GM19025 (cell line): ENCODE measurements around the gene CACNA1C.
A peak's percentile ranks its signal among the peaks of the same experiment; 100 is the strongest.
"Not testable (repeated sequence)": the region's sequence is repeated elsewhere in the genome, so short reads cannot be mapped to it uniquely, and the experiment has no call there.

Experiments
- ATAC-seq: cut with Tn5 transposase; IDR thresholded peaks from one replicate; pipeline ENCODE4 v1.9.1; 2021; ENCODE audit warnings: mild to moderate bottlenecking, low read depth, moderate library complexity; ENCODE audit not compliant: unreplicated experiment

Gene CACNA1C

DNA sequence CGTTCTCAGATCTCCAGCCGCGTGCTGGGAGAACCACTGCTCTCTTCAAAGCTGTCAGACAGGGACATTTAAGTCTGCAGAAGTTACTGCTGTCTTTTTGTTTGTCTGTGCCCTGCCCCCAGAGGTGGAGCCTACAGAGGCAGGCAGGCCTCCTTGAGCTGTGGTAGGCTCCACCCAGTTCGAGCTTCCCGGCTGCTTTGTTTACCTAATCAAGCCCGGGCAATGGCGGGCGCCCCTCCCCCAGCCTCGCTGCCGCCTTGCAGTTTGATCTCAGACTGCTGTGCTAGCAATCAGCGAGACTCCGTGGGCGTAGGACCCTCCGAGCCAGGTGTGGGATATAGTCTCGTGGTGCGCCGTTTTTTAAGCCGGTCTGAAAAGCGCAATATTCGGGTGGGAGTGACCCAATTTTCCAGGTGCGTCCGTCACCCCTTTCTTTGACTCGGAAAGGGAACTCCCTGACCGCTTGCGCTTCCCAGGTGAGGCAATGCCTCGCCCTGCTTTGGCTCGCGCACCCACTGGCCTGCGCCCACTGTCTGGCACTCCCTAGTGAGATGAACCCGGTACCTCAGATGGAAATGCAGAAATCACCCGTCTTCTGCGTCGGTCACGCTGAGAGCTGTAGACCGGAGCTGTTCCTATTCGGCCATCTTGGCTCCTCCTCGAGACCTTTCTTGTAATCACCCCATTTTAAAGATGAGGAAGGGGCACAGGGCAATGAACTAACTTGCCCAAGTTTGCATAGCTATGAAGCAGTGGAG is 83.1 kb downstream of the CACNA1C start:
- not testable (repeated sequence) for ATAC-seq

DNA sequence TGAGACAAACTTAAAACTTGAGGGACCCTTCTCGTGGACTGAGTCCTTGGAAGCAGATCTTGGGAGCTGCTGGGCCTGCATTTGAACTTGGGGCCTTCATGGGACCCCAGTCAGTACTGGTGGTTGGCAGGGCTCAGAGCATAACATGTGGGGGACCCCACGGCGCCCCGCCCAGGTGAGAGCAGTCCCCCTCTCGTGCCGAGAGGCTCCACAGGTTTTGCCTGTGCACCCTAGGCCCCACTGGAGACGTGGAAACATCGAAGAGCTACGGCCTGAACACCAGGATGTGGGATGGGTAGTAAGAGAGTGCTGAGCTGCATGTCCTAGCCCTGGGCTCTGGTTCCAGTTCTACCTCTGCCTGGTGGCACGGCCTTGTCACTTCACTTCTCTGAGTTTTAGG is 84.1 kb downstream of the CACNA1C start:
- no peak for ATAC-seq

DNA sequence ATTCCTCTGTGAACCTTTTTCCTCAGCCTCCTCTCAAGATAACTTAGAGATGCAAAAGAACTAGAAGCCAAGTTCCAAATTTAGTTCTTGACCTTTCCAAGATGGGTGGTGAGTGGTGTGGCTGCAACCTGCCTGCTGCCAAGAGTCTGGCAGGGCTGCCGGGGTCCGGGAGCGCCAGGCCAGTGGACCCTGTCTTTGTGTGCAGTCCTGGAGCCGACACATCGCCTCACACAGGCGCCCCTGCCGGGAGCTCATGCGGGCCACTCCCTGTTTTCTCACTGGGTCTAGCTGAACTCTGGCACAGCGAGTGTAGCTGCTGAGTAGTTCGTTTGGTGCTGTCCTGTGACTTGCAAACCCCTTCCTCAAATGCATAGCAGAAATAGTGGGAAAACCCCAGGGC is 84.9 kb downstream of the CACNA1C start:
- no peak for ATAC-seq

DNA sequence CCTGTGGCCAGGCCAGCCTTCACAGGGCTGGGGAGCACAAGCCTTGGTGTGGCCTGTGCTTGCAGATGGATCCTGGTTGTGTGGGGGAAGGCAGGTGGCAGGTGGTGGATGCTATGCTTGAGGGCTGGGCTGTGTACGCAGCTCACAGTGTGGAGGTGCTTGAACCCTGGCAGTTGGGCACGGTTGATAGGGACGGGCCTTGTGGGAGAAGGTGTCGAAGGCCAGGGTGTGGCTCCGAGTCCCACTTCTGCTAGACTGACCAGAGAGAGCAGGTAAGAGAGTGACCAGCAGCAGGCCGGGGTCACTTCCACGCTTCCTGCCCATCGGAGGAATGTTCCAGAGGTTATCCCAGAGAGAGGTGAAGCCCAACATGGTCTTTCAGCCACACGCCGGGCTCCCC is 85.5 kb downstream of the CACNA1C start:
- no peak for ATAC-seq

DNA sequence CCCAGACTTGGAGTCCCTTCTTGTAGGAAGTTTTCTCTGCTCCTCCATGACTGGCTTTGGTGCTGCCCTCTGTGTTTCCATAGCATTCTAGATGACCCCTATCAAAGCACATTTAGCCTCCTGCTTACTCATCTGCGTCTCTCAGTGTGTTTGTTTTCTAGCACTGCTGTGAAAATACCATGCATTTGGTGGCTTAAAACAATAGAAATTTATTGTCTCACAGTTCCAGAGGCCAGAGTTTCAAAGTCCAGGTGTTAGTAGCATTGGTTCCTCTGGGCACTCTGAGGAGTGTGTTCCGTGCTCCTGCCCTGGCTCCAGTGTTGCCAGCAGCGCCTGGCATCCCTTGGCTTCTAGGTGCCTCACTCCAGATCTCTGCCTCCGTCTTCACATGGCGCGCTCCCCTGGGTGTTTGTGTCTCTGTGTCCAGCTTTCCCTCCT is 86.1 kb downstream of the CACNA1C start:
- ATAC-seq = no peak

DNA sequence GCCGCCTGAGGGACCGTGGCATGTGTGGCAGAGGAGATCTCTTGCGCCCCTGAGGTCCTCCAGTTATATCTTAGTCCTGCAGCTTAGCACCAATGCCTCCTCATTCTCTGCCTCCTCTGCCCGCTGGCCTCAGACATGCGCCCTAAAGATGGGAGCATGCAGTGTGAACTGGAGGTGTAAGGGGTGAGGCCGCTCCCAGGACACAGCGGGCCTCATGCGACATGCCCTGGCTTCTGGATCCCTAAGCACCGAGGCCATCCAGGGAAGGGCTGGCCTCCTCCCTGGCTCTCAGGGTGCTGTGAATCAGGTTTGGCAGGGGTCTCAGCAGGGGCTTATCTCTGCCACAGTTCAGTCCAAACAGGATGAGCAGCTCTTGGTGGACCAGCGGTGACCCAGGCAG is 86.9 kb downstream of the CACNA1C start:
- no peak for ATAC-seq

DNA sequence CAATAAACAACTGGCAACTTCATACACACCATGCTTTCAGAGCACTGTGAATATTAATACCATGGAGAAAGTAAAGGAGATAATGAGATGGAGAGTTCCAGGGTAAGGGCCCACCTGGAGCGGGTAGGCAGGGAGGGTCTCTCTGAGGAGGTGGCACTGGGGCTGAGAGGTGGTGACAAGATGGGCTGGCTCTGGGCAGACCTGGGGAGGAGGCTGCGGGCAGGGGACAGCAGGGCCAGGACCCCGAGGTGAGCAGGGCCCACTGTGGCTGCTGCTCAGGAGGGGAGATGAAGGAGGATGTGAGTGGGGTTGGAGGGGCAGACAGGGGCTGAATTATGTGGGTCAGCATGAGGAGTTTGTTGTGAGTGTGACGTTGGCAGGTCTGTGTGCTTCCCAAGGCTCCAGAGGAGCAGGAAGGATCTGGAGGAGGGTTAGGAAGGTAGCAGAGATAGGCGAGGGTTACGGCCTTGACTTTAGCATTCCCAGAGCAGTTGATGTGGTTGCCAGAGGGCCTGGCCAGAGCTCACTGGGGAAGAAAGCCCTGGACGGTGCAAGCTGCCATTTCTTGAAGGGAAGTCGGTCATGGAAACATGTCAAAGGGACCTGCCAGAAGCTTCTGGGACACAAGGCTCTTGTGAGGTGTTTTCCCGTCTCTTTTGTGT is 88.2 kb downstream of the CACNA1C start:
- no peak for ATAC-seq

DNA sequence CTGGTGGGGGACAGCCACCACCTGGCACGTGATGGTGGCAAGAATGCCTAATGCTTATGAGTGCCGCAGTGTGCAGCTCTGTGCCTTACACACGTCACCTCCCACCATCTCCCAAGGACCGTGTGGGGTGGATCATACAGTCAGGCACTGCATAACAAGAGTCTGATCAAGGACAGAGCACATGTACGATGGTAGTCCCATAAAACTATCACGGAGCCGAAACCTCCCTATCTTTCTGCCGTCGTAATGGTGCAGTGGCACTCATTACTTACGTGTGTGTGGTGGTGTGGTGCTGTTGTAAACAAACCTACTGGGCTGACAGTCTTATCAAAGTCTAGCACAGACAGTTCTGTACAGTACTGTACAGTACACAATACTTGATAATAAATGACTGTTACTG is 89.3 kb downstream of the CACNA1C start:
- no peak for ATAC-seq

DNA sequence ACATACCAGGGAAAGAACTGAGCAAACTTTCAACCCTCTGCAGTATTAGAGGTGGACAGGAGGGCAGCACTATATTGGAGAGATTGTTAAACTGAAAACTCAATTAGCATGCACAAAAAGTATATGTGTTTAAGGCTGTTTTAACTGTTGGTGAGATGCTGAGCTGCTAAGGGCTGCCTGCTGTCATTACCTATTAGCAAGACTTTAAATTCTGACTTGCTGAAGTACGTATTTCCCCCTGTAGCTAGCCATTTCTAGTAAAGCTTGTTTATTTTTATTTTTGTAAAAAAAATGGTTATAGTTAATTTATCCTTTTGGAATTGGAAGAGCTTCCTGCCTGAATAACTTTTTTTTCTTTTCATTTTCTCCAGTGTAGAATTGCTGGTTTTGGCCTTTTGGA is 92.2 kb downstream of the CACNA1C start:
- ATAC-seq = no peak

DNA sequence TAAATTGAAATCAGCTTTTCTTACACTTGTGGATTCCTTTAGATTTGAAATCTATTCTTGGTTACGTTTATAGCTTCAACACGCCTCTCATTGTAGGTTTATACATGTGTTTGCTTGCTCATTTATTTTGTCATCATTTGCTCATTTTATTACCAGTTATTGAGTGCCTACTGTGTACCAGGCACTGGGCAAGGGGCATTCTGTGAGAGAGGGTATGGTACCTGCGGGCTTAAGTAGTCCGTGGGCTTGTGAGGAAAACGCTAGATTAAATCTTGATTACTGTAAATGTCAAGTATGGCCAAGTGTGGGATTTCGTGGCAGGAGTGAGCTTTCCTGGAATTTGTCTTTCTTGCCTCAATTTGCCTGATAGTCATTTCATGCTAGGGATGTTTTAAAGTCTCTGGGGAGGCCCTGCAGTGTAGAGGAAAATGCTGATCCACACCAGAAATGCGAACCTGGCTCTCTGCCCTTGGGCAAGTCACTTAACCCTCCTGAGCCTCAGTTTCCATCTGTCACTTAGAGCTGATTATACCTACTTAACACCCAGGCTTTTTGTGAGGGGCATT is 92.7 kb downstream of the CACNA1C start:
- ATAC-seq = no peak

DNA sequence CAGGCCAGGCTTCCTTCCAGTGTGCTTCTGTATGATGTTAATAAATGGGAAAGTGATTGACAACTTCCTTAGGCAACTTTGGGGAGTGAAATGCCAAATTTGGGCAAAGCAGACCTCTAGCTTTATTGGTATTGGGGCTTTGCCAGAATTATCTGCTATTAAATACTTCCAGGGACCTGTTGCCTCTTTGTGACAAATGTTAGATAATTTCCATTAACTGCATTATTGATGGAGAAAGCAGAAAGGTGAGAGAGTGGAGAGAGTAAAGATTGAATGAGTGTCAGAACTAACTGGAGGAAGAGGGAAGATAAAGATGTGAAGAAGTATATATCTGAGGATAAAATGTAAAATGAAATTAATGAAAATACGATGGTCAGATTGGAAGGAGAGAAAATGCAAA is 94.5 kb downstream of the CACNA1C start:
- no peak for ATAC-seq

DNA sequence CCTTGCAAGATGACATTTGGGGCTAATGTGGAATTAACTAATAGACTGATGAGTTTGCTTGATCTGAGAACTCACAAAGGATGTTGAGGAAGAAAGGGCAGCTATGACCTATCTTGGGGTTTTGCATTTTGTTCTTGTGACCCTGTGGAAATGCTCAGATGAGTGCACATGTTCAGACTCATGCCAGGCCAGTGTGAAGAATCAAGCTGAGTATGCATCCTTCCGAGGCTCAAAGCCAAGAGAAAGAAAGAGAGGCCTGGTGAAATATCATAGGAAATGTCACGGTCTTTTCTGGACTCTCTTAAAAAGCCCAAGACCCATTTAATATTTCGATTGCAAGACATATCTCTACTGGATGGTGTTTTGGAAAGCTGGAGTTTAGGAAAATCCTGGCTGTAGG is 96.3 kb downstream of the CACNA1C start:
- no peak for ATAC-seq

DNA sequence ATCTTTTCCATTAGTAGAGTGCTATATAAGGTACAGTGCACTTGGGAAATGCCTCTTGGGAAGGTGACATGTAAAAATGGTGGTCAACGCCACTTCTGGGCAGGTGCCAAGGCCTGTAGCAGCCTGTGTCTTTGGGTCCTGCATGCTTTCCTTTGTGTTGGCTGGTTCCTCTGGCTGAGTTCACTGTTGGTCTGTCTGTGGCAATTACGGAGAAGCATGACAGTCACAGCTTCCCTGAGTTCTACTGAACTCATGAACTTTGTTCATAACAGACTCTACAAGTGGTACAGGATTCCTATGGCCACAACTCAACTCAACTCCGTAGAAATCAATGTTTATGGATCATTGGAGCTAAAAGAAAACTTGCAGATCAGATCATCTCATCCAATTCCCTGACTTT is 98.0 kb downstream of the CACNA1C start:
- ATAC-seq = no peak

DNA sequence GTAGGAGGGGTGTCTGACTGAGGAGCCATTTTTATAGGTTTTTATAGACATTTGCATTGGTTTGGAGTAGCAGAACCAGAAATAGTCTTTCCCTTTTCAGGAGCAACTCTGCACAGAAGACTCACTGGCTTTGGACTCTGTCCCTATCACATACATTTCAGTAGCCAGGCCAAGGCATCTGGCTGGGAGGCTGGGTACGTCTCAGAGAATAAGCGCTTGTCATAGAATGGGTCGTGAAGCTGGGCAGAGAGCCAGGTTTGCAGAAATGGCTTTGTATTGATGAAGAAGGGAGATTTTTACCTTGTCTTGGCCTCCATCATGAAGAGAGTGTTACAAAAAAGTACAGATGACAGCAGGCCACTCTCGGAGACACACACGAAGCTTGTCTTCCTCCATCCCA is 98.6 kb downstream of the CACNA1C start:
- no peak for ATAC-seq

DNA sequence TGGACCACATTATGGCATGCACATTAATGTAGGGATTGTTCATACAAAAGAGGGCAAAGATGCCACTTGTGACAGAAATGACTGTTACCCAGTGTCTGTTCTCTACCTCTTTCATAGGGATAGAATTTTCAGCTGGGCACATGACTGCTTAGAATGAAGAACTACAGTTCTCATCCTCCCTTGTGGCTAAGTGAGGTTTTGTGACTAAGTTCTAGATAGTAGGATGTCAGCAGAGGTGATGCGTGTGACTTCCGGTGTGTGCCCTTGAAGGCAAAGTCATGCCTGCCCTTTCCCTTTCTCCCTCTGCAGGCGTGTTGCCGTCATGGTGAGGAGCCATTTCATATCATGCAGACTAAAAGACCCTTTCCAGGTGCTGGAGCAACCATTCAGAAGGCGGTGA is 99.3 kb downstream of the CACNA1C start:
- peak; percentile 78 for ATAC-seq

DNA sequence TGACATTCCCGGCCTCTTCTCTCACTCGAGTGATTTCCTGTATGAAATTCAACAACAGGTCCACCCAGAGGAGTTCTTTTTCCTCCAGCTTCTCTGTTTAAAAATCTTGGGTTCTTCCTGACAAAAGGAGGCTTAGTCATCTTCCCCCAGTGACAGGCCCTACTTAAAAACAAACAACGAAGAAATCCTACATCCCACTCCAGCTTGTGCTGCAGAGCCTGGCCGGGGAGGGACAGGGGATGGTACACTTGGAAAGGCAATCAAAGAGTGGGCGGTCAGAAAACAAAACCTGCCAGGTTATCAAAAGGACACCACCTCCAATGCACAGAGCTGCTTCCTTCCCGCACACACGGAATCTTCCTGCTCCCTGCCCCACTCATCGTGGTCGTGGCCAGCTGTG is 101.3 kb downstream of the CACNA1C start:
- no peak for ATAC-seq

DNA sequence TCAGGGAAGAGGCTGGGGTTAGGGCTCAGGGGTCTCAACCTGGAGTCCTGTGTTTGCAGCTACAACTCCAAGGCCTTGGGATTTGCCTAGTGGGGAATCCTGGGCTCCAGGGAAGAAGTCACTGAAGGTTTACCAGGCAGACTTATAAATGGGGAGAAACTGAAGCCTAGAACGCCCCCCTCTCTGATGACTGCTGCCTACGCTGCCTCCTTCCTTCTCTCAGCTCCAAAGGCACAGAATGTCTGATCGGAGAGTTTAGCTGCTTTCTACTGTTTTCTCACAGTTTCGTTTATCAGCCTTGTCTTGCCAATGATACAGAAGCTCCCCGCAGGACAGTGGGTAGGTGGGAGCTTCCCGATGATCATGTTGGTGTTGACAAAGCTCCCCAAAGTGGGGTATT is 101.7 kb downstream of the CACNA1C start:
- ATAC-seq = no peak

DNA sequence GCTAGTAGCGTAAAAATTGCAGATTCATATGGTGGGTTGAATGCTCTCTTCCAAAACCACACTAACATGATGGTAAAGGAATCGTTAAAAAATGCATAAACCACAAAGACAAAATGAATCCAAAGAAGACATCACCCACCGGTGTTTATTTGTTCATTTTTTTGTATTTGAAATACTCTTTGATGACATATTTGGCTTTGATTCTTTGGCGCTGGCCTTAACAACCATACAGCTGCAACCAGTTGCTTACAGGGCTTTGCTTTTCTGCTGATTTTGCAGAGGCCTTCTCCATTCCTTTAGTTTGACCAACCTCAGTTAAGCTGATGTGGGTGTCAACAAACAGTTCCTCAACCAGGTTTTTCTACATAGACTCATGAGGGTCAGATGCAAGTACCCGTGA is 103.5 kb downstream of the CACNA1C start:
- no peak for ATAC-seq

DNA sequence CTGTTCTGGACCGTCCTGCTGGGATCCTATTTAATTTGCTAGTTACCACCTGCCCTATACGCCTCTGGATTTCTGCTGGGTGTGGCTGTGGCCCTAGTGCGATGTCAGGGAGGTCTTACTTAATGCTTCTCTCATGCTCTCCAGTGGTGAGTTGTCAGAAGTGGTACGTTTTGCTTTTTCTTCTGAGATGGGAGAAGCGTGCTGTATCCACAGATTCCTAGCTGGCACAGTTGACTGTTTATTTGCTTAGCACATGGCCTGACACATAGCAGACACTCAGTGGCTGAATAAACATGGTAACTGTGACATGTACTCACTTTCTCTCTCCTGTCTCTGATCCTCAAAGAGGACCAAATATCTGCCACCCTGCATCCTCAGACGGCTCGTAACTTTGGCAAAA is 107.3 kb downstream of the CACNA1C start:
- no peak for ATAC-seq

DNA sequence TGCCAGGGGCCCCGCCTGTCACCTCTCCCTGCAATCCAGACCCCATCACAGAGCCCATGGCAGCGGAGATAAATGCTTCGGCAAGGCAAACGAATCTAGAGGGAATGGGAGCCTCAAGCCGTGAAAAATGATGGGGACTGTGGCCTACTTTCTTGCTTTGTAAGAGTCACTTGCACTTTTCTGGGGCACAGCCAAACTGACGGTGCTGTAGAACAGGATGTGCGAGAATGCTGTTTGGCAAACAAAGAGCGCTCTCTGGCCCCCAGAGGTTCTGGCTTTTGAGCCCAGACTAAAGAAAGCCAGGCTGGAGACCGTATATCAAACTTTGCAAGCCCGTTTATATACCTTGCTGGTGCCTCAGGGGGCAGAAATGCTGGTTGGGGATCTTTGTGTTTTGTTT is 108.7 kb downstream of the CACNA1C start:
- ATAC-seq = no peak

DNA sequence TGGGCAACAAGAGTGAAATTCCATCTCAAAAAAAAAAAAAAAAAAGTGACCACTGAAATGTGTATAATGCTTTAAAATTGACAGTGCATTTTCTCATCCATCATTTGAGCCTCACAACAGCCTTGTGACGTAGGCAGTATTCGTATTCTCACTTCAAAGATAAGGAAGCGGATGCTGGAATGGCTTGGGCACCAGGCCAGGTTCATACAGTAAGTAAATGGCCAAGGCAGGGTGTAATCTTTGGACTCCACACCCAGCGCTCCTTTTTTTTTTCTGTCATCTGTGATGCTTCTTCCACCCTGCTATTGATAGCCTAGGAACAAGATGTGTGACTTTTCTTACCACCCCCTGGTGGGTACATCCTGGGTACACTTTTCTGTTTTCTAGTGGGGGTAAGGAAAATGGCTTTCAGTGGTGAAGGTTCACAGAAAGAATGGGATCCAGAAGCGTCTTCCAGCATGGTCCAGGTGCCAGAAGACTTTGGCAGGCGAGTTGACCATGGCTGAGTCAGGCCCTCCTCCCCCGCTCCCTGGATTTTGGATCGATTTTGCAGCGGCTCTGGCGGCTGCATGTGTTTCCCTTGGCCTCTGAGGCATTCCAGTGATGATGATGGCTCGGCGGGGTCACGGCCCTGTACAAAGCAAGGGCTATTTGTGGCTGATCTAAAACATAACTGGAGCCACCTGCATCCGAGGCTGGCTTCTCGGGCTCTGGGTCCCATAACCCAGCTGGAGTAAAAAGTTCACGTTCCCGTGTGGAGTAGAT is 110.6 kb downstream of the CACNA1C start:
- ATAC-seq = no peak
